HEK293 (cell line): ENCODE measurements around the gene KIAA1191.
A peak's percentile ranks its signal among the peaks of the same experiment; 100 is the strongest.

ENCODE experiments used
- AEBP2 ChIP-seq: fragments of 450-650 bp; formaldehyde crosslinking; IDR thresholded peaks from 2 replicates; pipeline ENCODE4 v1.5.1; 2016; ENCODE audit warnings: missing biosample characterization, missing genetic modification characterization, borderline replicate concordance
- HOXD13 ChIP-seq: sonication (generic); formaldehyde crosslinking; IDR thresholded peaks from 2 replicates; pipeline ENCODE4 v1.8.0; 2022; ENCODE audit warnings: missing genetic modification reagents, borderline replicate concordance
- KLF7 ChIP-seq: fragments of 450-650 bp; formaldehyde crosslinking; IDR thresholded peaks from 2 replicates; pipeline ENCODE4 v1.5.1; 2016; ENCODE audit warnings: missing biosample characterization, missing genetic modification characterization, borderline replicate concordance
- SP3 ChIP-seq: fragments of 450-650 bp; formaldehyde crosslinking; IDR thresholded peaks from 2 replicates; pipeline ENCODE4 v1.5.1; 2016; ENCODE audit warnings: missing biosample characterization, missing genetic modification characterization
- TRIM28 ChIP-seq: IDR thresholded peaks from 2 replicates; pipeline ENCODE4 v1.6.1; 2011; ENCODE audit warnings: low read length, control low read depth, borderline replicate concordance
- TSHZ1 ChIP-seq: fragments of 450-650 bp; formaldehyde crosslinking; IDR thresholded peaks from 2 replicates; pipeline ENCODE4 v1.5.1; 2016; ENCODE audit warnings: missing biosample characterization, missing genetic modification characterization, borderline replicate concordance
- YY2 ChIP-seq: fragments of 450-650 bp; formaldehyde crosslinking; IDR thresholded peaks from 2 replicates; pipeline ENCODE4 v1.5.1; 2016; ENCODE audit warnings: missing biosample characterization, missing genetic modification characterization
- ZNF155 ChIP-seq: fragments of 450-650 bp; formaldehyde crosslinking; IDR thresholded peaks from 2 replicates; pipeline ENCODE4 v1.5.1; 2016; ENCODE audit warnings: missing biosample characterization, missing genetic modification characterization
- ZNF292 ChIP-seq: fragments of 450-650 bp; formaldehyde crosslinking; IDR thresholded peaks from 2 replicates; pipeline ENCODE4 v1.5.1; 2016; ENCODE audit warnings: low read depth, missing biosample characterization, missing genetic modification characterization, borderline replicate concordance
- ZNF354C ChIP-seq: fragments of 450-650 bp; formaldehyde crosslinking; IDR thresholded peaks from 2 replicates; pipeline ENCODE4 v1.5.1; 2016; ENCODE audit warnings: missing biosample characterization, missing genetic modification characterization, low read depth, borderline replicate concordance
- ZNF555 ChIP-seq: fragments of 450-650 bp; formaldehyde crosslinking; conservative IDR thresholded peaks from 2 replicates; pipeline ENCODE4 v1.5.1; 2017; ENCODE audit warnings: missing biosample characterization, mild to moderate bottlenecking, missing genetic modification characterization, inconsistent platforms
- ZNF558 ChIP-seq: fragments of 450-650 bp; formaldehyde crosslinking; IDR thresholded peaks from 2 replicates; pipeline ENCODE4 v1.5.1; 2016; ENCODE audit warnings: missing biosample characterization, missing genetic modification characterization
- ZNF623 ChIP-seq: fragments of 450-650 bp; formaldehyde crosslinking; IDR thresholded peaks from 2 replicates; pipeline ENCODE4 v1.5.1; 2016; ENCODE audit warnings: missing biosample characterization, missing genetic modification characterization
- ZNF624 ChIP-seq: fragments of 450-650 bp; formaldehyde crosslinking; IDR thresholded peaks from 2 replicates; pipeline ENCODE4 v1.5.1; 2017; ENCODE audit warnings: missing biosample characterization, missing genetic modification characterization
- ZNF639 ChIP-seq: fragments of 450-650 bp; formaldehyde crosslinking; IDR thresholded peaks from 2 replicates; pipeline ENCODE4 v1.5.1; 2016; ENCODE audit warnings: missing biosample characterization, missing genetic modification characterization
- ZNF664 ChIP-seq: fragments of 450-650 bp; formaldehyde crosslinking; IDR thresholded peaks from 2 replicates; pipeline ENCODE4 v1.5.1; 2016; ENCODE audit warnings: missing biosample characterization, missing genetic modification characterization
- ZNF747 ChIP-seq: fragments of 450-650 bp; formaldehyde crosslinking; IDR thresholded peaks from 2 replicates; pipeline ENCODE4 v1.5.1; 2016; ENCODE audit warnings: missing biosample characterization, missing genetic modification characterization
- ZNF791 ChIP-seq: fragments of 450-650 bp; formaldehyde crosslinking; IDR thresholded peaks from 2 replicates; pipeline ENCODE4 v1.5.1; 2016; ENCODE audit warnings: missing biosample characterization, missing genetic modification characterization
- ZSCAN4 ChIP-seq: fragments of 450-650 bp; formaldehyde crosslinking; IDR thresholded peaks from 2 replicates; pipeline ENCODE4 v1.5.1; 2017; ENCODE audit warnings: missing biosample characterization, missing genetic modification characterization
- TF ChIP-seq, protein P1 (sequence below): fragments of 450-650 bp; formaldehyde crosslinking; IDR thresholded peaks from 2 replicates; pipeline ENCODE4 v1.5.1; 2016; ENCODE audit warnings: missing biosample characterization, missing genetic modification characterization
- TF ChIP-seq, protein P2 (sequence below): fragments of 450-650 bp; formaldehyde crosslinking; IDR thresholded peaks from 2 replicates; pipeline ENCODE4 v1.5.1; 2016; ENCODE audit warnings: missing biosample characterization, missing genetic modification characterization
- TF ChIP-seq, protein P3 (sequence below): fragments of 450-650 bp; IDR thresholded peaks from 2 replicates; pipeline ENCODE4 v1.5.1; 2018; ENCODE audit warnings: missing biosample characterization, mild to moderate bottlenecking, missing genetic modification characterization

Gene KIAA1191

DNA sequence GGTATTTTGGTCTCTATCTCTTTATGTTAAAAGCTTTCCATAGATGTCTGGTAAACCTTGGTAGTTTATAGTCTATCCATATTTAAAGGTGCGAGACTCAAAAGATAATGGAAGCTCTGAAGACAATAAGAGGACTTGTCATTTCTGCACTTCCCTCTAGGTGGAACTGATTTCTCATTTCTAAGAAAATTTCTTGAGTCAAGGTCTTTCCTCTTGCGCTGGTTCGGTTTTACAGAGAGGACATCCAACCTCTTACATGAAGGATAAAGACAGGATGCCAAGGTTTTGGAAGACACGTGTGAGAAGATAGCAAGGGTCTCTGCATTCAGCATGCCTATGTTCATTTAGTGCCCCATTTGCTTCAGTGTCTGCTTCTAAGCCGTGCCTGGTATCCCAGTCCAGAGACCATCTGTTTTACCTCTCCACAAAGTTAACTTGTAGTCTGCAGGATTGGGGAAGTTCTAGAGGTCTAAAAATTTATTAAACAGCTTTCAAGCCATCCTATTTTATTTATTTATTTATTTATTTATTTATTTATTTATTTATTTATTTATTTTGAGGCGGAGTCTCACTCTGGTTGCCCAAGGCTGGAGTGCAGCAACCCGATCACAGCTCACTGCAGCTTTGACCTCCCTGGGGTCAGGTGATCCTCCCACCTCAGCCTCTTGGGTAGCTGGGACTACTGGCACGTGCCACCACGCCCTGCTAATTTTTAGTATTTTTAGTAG, 41.6 kb downstream of the KIAA1191 start (continued):
- TF ChIP-seq, protein P1, sequence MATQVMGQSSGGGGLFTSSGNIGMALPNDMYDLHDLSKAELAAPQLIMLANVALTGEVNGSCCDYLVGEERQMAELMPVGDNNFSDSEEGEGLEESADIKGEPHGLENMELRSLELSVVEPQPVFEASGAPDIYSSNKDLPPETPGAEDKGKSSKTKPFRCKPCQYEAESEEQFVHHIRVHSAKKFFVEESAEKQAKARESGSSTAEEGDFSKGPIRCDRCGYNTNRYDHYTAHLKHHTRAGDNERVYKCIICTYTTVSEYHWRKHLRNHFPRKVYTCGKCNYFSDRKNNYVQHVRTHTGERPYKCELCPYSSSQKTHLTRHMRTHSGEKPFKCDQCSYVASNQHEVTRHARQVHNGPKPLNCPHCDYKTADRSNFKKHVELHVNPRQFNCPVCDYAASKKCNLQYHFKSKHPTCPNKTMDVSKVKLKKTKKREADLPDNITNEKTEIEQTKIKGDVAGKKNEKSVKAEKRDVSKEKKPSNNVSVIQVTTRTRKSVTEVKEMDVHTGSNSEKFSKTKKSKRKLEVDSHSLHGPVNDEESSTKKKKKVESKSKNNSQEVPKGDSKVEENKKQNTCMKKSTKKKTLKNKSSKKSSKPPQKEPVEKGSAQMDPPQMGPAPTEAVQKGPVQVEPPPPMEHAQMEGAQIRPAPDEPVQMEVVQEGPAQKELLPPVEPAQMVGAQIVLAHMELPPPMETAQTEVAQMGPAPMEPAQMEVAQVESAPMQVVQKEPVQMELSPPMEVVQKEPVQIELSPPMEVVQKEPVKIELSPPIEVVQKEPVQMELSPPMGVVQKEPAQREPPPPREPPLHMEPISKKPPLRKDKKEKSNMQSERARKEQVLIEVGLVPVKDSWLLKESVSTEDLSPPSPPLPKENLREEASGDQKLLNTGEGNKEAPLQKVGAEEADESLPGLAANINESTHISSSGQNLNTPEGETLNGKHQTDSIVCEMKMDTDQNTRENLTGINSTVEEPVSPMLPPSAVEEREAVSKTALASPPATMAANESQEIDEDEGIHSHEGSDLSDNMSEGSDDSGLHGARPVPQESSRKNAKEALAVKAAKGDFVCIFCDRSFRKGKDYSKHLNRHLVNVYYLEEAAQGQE (tag by site-specific recombination): peak; percentile 81
- peak; percentile 91 for TF ChIP-seq ZNF558 (tag by site-specific recombination)
- no peak for TF ChIP-seq YY2 (tag by site-specific recombination)
- no peak for TF ChIP-seq ZNF624 (tag by site-specific recombination)
- peak; percentile 85; the same call in 1 of the 2 replicates for TF ChIP-seq ZNF292 (tag by site-specific recombination)
- TF ChIP-seq, protein P2, sequence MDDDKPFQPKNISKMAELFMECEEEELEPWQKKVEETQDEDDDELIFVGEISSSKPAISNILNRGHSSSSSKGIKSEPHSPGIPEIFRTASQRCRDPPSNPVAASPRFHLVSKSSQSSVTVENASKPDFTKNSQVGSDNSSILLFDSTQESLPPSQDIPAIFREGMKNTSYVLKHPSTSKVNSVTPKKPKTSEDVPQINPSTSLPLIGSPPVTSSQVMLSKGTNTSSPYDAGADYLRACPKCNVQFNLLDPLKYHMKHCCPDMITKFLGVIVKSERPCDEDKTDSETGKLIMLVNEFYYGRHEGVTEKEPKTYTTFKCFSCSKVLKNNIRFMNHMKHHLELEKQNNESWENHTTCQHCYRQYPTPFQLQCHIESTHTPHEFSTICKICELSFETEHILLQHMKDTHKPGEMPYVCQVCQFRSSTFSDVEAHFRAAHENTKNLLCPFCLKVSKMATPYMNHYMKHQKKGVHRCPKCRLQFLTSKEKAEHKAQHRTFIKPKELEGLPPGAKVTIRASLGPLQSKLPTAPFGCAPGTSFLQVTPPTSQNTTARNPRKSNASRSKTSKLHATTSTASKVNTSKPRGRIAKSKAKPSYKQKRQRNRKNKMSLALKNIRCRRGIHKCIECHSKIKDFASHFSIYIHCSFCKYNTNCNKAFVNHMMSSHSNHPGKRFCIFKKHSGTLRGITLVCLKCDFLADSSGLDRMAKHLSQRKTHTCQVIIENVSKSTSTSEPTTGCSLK (tag by site-specific recombination): no peak
- TF ChIP-seq, protein P3, sequence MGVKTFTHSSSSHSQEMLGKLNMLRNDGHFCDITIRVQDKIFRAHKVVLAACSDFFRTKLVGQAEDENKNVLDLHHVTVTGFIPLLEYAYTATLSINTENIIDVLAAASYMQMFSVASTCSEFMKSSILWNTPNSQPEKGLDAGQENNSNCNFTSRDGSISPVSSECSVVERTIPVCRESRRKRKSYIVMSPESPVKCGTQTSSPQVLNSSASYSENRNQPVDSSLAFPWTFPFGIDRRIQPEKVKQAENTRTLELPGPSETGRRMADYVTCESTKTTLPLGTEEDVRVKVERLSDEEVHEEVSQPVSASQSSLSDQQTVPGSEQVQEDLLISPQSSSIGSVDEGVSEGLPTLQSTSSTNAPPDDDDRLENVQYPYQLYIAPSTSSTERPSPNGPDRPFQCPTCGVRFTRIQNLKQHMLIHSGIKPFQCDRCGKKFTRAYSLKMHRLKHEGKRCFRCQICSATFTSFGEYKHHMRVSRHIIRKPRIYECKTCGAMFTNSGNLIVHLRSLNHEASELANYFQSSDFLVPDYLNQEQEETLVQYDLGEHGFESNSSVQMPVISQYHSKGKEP (tag by site-specific recombination): no peak
- TF ChIP-seq ZNF639: 0 out of 2 replicates have a peak, but pooled peaks have one; percentile 30
- peak; percentile 85 for TF ChIP-seq ZNF623 (tag by site-specific recombination)
- 0 out of 2 replicates have a peak, but pooled peaks have one; percentile 65 for TF ChIP-seq AEBP2 (tag by site-specific recombination)
- TF ChIP-seq KLF7: peak; percentile 55; the same call in 1 of the 2 replicates
- TF ChIP-seq ZNF155 (tag by site-specific recombination): no peak
- TF ChIP-seq HOXD13 (CRISPR knock-in tag): no peak
- 0 out of 2 replicates have a peak, but pooled peaks have one; percentile 22 for TF ChIP-seq ZNF791 (tag by site-specific recombination)
- TF ChIP-seq ZNF555 (tag by site-specific recombination): peak; percentile 96
- TF ChIP-seq ZSCAN4 (tag by site-specific recombination): no peak
- TF ChIP-seq TSHZ1: peak; percentile 48; the same call in 1 of the 2 replicates
- no peak for TF ChIP-seq ZNF747 (tag by site-specific recombination)
- TF ChIP-seq ZNF664: peak; percentile 79
- 0 out of 2 replicates have a peak, but pooled peaks have one; percentile 56 for TF ChIP-seq ZNF354C (tag by site-specific recombination)
- no peak for TF ChIP-seq TRIM28
- TF ChIP-seq SP3: peak; percentile 30; the same call in 1 of the 2 replicates
